Measurements from ENCODE around the gene EBF4.

EBF4 gene

DNA sequence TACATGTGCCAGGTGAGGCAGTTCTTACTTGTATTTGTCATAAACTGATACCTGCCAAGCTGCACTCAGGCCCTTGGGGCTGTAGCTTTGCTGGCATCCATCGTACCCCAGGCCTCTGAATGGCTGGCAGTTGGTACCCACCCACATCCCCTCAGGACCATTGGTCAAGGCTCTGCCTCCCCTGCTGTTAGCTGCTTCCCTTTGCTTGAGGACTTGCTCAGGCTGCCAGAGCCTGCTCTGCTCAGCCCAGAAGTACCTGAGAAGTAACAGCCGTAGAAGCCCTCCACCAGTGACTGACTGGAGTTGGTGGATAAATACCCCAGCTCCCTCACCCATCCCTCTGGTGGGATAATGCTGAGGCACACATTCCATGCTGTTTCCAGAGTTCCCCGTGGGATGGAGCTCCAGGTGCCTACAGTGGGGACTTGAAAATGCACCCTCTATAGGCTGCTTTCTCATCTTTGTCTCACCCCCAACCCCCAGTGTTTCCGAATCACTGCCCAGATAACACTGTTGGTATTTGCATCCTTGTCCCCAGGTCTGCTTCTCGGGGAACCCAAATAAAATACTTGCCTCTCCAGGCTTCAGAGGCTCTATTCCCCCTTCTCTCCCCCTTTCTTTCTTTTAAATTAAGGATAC lies 7.3 kb downstream of the EBF4 start:
- DNase-seq (ENCODE audit: low spot score), result no peak
- in situ Hi-C loops (cut with MboI; ENCODE audit: low sequenced_read_pairs, unreplicated experiment), result no loop called here
- TF ChIP-seq, protein P1, sequence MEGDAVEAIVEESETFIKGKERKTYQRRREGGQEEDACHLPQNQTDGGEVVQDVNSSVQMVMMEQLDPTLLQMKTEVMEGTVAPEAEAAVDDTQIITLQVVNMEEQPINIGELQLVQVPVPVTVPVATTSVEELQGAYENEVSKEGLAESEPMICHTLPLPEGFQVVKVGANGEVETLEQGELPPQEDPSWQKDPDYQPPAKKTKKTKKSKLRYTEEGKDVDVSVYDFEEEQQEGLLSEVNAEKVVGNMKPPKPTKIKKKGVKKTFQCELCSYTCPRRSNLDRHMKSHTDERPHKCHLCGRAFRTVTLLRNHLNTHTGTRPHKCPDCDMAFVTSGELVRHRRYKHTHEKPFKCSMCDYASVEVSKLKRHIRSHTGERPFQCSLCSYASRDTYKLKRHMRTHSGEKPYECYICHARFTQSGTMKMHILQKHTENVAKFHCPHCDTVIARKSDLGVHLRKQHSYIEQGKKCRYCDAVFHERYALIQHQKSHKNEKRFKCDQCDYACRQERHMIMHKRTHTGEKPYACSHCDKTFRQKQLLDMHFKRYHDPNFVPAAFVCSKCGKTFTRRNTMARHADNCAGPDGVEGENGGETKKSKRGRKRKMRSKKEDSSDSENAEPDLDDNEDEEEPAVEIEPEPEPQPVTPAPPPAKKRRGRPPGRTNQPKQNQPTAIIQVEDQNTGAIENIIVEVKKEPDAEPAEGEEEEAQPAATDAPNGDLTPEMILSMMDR (IDR thresholded peaks at IDR 0.05; ENCODE audit: borderline replicate concordance, control extremely low read depth, extremely low read depth, insufficient read depth, missing control alignments), result no peak

- TF ChIP-seq, protein P1 (IDR thresholded peaks at IDR 0.05; ENCODE audit: borderline replicate concordance, control extremely low read depth, extremely low read depth, insufficient read depth, missing control alignments), result no peak
- in situ Hi-C loops (cut with MboI; ENCODE audit: low sequenced_read_pairs, unreplicated experiment), result no loop called here
- DNase-seq (ENCODE audit: low spot score), result no peak
These were observed 8.5 kb downstream of the EBF4 start for GRCh38 chr20:2700913-2701620.

GRCh38 chr20:2701671-2702081 lies 9.1 kb downstream of the EBF4 start:
- DNase-seq (ENCODE audit: low spot score), result no peak
- in situ Hi-C loops (cut with MboI; ENCODE audit: low sequenced_read_pairs, unreplicated experiment), result no loop called here
- TF ChIP-seq, protein P1 (IDR thresholded peaks at IDR 0.05; ENCODE audit: borderline replicate concordance, control extremely low read depth, extremely low read depth, insufficient read depth, missing control alignments), result no peak

DNA sequence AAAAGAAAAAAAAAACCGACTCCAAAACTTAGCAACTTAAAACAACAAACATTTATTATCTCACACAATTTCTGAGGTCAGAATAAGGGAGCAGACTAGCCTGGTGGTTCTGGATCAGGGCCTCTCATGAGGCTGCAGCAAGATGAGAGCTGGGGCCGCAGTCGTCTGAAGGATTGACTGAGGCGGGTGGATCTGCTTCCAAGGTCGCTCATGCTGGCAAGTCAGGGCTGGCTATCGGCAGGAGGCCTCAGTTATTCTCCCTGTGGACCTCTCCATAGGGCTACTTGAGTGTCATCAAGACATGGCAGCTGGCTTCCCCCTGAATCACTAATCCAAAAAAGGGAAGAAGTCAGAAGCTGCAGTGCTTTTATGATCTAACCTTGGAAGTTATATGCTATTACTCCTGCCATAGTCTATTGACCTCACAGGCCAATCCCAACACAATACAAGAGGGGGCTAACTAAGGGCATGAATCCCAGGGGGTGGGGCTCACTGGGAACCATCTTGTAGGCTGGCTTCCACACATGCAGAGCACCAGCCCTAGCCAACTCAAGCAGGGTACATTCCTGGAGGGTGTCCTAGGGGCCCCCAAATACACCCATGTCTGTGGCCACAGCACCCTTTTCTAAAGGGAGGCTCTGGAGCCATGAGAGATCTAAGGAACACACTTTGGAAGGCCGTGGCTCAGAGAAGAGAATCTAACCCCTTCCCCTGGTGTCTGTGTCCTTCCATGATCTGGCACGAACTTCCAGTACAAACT lies 11.3 kb downstream of the EBF4 start:
- TF ChIP-seq, protein P1 (IDR thresholded peaks at IDR 0.05; ENCODE audit: borderline replicate concordance, control extremely low read depth, extremely low read depth, insufficient read depth, missing control alignments), result no peak
- no peak for DNase-seq (ENCODE audit: low spot score)
- in situ Hi-C loops (cut with MboI; ENCODE audit: low sequenced_read_pairs, unreplicated experiment), result no loop called here

GRCh38 chr20:2705931-2706645 lies 13.5 kb downstream of the EBF4 start:
- no peak for DNase-seq (ENCODE audit: low spot score)
- TF ChIP-seq, protein P1 (IDR thresholded peaks at IDR 0.05; ENCODE audit: borderline replicate concordance, control extremely low read depth, extremely low read depth, insufficient read depth, missing control alignments), result no peak
- in situ Hi-C loops (cut with MboI; ENCODE audit: low sequenced_read_pairs, unreplicated experiment), result no loop called here

- TF ChIP-seq, protein P1 (IDR thresholded peaks at IDR 0.05; ENCODE audit: borderline replicate concordance, control extremely low read depth, extremely low read depth, insufficient read depth, missing control alignments), result no peak
- in situ Hi-C loops (cut with MboI; ENCODE audit: low sequenced_read_pairs, unreplicated experiment), result no loop called here
These were observed 14.2 kb downstream of the EBF4 start for GRCh38 chr20:2706688-2707352.

More at GRCh38 chr20:2706688-2707352, 14.2 kb downstream of the EBF4 start:
- peak; percentile 41 for DNase-seq (ENCODE audit: low spot score)
